Measurements from ENCODE around the gene AIMP2.
"Not testable (repeated sequence)": the region's sequence is repeated elsewhere in the genome, so short reads cannot be mapped to it uniquely, and the experiment has no call there.

Gene AIMP2

GRCh38 chr7:6026820-6027311 is 17.8 kb downstream of the AIMP2 start:
- no peak for DNase-seq

DNA sequence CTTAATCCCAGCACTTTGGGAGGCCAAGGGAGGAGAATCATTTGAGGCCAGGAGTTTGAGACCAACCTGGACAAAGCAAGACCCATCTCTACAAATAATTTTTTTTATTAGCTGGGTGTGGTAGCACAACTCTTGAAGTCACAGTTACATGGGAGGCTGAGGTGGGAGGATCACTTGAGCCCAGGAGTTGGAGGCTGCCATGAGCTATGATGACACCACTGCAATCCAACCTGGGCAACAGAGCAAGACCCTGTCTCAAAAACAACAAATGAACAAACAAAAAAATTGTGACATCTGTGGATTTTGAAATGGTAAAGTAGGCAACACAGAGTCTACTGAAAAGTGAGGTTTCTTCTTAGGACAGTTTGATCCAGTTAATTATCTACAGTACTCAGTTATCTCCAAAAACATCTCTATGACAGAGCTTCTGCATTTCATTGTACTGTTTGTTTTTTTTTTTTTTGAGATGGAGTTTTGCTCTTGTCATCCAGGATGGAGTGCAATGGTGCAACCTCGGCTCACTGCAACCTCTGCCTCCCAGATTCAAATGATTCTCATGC is 18.8 kb downstream of the AIMP2 start:
- DNase-seq: no peak

GRCh38 chr7:6028563-6028962 is 19.5 kb downstream of the AIMP2 start:
- DNase-seq: no peak

- no peak for DNase-seq
Measured at GRCh38 chr7:6030988-6031387, 21.9 kb downstream of the AIMP2 start, which contains the start of gene ANKRD61. TSS of gene ANKRD61 (plus strand) at chr7:6031376. CDS start at chr7:6031376, 0 bp downstream.

DNA sequence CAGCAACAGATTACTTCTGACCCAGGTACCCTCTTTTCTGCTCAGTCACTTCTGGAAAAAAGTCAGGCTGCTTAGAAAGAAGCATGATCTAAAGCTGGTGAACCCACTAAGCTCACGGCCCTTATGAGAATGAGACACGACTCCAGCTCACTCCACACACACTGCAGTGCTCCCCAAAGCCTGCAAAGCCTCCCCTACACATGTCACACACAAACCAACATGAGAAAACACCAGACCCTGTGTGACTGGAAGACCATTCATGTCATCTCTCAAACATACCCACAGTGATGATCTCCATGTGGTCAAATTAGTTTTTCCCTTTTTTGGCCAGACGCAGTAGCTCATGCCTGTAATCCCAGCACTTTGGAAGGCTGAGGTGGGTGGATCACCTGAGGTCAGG is 22.5 kb downstream of the AIMP2 start:
- DNase-seq: no peak

GRCh38 chr7:6032167-6032566 is 23.1 kb downstream of the AIMP2 start:
- no peak for DNase-seq

- no peak for DNase-seq
Measured at GRCh38 chr7:6032641-6033040, 23.6 kb downstream of the AIMP2 start.

DNA sequence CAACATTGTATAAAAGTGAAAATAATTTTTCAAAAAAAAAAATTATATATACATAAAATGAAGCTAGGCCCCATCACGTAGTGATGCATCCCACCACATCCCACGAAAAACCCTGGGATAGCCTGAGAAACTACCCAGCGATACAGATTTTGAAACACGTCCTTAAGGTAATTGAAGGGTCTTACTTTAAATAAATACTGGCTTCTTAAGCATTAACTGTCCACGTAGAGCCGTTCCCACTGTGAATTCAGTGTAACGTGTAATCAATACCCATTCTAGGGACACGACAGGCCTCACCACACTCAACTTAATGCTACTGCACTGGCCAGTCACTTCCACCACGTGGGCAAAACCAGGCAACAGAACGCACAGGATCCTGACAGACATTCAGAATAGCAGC is 26.1 kb downstream of the AIMP2 start:
- no peak for DNase-seq

DNA sequence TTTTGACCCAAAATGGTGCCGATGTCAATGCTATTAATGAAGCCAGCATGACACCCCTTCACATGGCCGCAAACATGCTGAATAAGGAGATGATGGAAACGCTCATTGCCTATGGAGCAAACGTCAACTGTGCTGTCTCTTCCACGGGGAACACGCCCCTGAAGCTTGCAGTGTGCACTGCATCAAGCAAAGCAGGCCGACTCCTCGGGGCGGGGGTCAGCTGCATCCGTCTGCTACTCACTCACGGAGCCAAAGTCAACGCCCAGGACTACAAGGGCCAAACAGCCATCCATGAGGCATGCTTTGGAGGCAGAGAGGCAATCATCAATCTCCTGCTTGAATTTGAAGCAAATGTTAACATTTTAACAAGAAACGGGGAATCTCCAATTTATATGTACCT is 26.6 kb downstream of the AIMP2 start:
- no peak for DNase-seq

GRCh38 chr7:6049780-6050179 is 40.7 kb downstream of the AIMP2 start:
- no peak for DNase-seq

GRCh38 chr7:6051185-6051584 is 42.1 kb downstream of the AIMP2 start:
- DNase-seq: not testable (repeated sequence)

GRCh38 chr7:6056616-6057015 is 47.5 kb downstream of the AIMP2 start:
- DNase-seq: no peak

- no peak for DNase-seq
Measured at GRCh38 chr7:6057316-6058129, 48.5 kb downstream of the AIMP2 start.

DNA sequence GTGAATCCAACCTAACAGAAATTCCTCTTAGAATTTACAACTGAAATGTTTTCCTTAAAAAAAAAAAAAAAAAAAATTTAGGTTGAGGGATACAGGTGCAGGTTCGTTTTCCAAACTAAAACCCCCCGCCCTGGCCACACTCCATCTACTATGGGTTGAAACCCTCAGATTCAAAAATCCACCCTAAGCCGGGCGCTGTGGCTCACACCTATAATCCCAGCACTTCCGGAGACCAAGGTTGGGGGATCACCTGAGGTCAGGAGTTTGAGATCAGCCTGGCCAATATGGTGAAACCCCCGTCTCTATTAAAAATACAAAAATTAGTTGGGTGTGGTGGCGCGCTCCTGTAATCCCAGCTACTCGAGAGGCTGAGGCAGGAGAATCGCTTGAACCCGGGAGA is 50.9 kb downstream of the AIMP2 start:
- not testable (repeated sequence) for DNase-seq

- DNase-seq: no peak
Measured at GRCh38 chr7:6071406-6071805, 62.3 kb downstream of the AIMP2 start.

All from NCI-H1694 (cell line).